ENCODE results near the gene RNASE12.
"Not testable (repeated sequence)": the region's sequence is repeated elsewhere in the genome, so short reads cannot be mapped to it uniquely, and the experiment has no call there.

Gene RNASE12

DNA sequence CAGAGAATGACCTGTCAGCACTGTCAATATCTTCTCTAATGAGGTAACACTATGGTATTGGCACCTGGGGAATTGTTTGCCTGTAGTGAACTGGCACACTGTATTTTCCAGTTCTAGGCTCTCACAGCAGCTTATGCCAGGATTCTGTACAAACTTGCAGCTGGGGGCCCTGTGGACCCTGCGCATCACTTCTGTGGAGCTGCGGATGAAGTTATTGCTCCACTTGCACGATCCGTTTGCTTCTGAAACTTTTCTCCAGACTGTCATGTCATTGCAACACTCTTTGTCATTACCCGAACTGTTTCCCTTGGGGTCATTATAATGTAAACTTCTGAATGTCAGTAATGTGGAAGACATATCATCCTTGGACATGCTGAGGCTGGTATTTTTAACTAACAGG is 7.3 kb downstream of the RNASE12 start:
- DNase-seq: no peak

DNA sequence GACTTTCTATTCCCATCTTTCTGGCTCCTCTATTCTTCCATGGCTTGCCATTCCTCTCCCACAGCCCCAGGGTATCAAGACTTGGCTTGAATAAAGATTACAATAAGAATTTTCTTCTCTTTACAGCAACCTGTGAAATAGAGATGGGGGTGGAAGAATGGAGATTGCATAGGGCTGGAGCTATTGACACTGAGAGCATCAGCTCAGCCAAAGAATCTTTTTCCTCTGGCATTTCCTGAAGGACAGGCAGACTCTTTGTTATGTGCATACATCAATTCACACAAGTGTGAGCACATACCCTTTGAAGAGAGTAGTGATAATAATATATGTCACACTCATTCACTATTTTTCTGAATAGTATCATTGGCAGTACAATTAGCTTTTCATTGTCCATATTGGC is 8.0 kb downstream of the RNASE12 start:
- DNase-seq: no peak

DNA sequence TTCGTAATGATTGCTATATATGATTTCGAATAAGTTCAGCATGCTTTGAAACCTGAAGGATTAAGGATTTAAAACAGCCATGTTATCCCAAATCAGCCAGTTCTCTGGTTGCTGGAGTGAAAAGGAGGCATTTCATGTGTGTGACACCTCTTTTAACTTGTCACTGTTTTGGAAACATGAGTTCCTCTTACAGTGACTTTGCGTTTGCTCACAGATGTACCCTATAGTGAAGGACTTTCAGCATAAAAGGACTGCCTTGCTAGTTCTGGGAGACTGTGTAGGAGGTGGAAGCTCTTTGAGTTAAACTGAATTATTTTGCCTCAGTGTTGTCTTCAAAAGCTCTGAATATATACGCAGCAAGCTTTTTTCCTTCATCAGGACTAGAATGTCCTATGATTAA is 10.9 kb downstream of the RNASE12 start:
- no peak for DNase-seq

DNA sequence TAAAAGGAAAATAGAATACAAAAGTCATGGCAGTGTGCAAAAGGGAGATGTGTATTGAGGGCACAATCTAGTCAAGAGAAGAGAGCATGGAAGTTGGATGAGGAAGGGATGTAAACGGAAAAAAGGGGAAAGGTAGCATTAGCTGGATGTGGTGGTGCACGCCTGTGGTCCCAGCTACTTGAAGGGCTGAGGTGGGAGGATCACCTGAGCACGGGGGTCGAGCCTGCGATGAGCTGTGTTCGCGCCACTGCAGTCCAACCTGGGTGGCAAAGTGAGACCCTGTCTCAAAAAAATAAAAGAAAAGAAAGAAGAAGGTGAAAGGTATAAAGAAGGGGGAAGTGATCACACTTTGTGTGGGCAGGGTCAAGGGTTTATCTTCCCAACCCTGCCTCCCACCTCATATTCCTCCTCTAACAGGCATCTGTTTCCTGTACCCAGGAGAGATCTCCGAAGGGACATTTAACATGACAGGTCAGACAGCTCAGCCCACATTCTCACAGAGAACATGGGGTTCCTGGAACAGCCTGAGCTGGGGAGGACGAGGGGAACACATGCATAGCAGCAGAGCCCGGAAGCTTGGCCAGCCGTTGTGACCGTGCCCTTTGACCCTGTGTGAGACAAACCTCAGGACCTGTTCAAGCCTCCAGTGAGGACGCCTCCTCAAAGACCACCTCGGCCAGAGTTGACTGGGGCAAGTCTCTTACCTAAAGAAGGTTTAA is 12.2 kb downstream of the RNASE12 start:
- no peak for DNase-seq

DNA sequence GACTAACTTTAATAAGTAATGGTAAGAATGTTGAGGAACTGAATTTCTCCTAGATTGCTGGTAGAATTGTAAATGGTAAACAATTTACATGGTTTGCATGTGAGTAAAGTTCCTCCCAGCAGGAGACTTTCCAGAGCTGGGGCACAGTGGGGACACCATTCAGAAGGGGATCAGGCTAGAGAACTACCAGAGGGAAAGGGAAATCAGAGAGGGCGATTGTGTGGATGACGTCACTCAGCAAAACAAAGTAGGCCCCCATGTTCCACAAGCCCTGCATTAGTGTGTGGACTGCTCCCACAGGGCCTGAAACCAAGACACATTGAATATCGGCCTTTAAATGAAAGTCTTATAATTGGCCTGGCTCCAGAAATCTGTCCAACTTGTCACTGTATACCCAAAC is 12.9 kb downstream of the RNASE12 start:
- DNase-seq: no peak

DNA sequence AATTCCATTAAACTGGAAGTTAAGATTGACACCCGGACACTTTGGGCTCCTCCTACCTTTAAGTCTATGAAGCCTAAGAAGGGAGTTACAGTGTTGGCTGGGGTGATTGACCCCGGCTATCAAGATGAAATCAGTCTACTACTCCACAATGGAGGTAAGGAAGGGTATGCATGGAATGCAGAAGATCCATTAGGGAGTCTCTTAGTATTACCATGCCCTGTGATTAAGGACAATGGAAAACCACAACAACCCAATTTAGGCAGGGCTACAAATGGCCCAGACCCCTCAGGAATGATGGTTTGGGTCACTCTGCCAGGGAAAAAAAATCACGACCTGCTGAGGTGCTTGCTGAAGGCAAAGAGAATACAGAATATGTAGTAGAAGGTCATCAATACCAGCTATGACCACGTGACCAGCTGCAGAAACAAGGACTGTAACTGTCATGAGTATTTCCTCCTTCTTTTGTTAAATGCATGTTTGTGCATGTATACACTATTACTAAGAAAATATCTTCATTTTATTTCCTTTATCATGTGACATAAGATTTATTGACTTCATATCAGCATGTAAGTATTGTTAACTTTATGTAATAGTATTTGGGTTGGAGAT is 18.7 kb downstream of the RNASE12 start:
- DNase-seq: not testable (repeated sequence)

DNA sequence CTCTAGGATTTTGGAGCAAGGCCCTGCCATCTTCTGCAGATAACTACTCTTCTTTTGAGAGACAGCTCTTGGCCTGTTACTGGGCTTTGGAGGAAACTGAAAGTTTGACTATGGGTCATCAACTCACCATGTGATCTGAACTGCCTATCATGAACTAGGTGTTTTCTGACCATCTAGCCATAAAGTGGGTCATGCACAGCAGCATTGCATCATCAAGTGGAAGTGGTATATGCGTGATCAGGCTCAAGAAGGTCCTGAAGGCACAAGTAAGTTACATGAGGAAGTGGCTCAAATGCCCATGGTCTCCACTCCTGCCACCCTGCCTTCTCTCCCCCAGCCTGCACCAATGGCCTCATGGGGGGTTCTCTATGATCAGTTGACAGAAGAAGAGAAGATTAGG is 20.5 kb downstream of the RNASE12 start:
- not testable (repeated sequence) for DNase-seq

DNA sequence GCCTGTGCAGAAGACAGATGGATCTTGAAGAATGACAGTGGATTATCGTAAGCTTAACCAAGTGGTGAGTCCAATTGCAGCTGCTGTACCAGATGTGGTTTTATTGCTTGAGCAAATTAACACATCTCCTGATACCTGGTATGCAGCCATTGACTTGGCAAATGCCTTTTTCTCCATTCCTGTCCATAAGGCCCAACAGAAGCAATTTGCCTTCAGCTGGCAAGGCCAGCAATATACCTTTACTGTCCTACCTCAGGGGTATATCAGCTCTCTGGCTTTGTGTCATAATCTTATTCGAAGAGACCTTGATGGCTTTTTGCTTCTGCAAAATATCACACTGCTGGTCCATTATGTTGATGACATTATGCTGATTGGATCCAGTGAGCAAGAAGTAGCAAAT is 21.3 kb downstream of the RNASE12 start:
- not testable (repeated sequence) for DNase-seq

DNA sequence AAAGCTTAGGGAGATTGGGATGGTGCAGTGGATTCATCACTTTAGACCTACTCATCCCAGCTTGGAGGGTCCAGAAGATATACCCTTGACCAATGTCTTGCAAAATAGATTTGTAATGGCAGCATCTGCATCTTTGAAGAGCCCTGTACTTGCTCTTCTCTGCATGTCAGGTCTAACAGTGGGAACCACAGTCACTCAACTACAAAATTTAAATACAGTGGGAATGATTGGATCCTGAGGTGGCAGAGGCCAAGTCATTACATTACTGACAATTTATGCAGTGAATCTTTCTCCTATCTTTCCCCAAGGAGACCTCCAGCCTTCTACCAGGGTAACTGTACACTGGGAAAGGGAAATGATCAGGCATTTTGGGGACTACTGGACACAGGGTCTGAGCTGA is 22.1 kb downstream of the RNASE12 start:
- DNase-seq: no peak

DNA sequence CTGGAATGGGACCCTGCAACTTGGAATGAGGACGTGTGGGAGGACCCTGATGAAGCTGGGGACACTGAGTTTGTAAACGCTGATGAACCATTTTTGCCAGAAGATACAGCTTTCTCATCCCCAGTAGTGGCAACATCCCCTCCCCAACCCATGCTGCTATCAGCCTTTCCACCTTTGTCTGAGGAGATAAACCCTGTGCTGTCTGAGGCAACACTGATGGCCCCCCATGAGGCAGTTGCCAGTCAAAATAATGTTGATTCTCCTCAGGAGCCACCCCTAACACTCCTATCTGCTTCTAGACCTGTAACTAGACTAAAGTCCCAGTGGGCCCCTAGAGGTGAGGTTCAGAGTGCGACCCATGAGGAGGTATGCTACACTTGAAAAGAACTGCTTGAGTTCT is 22.8 kb downstream of the RNASE12 start:
- DNase-seq: no peak

DNA sequence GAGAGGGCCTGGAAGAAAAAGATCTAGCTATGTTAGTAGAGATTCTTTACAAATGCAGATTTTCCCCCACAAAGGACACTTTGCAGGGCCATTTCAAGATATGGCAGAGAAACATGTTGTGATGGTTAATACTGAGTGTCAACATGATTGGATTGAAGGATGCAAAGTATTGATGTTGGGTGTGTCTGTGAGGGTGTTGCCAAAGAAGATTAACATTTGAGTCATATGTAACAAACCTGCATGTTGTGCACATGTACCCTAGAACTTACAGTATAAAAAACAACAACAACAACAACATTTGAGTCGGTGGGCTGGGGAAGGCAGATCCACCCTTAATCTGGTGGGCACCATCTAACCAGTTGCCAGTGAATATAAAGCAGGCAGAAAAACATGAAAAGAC is 24.0 kb downstream of the RNASE12 start:
- DNase-seq: not testable (repeated sequence)

DNA sequence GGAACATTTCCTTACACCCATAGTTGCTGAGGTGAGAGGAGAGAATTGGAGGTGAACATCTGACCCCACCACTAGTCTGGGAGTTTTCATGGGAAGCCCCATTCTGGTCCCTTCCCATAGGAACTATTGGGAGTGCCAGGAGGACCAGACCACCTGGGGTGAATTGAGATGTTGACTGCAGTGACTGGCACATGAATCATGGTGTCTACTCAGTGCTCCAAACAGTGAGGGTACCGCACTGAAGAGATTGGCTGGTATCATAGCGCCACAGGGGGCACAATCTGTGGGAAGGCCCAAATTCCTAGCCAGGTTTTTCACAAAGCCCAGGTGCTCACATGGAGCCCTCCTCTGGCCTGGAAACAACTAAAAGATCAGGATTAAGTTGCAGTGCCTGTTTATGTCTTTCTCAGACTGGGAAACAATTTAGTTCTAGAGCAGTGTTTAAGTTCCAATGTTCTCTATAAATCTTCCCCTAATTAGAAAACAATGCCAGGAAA is 26.6 kb downstream of the RNASE12 start:
- DNase-seq: no peak

DNA sequence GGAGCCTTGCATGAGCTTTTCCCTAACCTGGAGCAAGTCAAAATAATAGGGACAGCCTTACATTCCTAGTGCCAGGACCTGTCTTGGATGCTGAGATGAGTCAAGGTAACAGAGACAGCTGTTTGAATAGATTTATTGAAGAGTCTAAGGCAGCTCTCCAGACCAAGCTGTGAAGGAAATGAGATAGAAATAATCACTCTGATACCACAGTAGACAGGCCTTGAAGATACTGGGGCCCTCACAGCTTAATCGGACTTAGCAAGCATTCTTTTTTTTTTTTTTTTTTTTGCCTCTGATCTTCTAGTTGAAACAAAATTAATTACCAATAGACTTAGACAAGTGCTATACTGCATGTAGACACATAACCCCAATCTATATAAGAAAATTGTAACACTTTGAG is 27.2 kb downstream of the RNASE12 start:
- no peak for DNase-seq

DNA sequence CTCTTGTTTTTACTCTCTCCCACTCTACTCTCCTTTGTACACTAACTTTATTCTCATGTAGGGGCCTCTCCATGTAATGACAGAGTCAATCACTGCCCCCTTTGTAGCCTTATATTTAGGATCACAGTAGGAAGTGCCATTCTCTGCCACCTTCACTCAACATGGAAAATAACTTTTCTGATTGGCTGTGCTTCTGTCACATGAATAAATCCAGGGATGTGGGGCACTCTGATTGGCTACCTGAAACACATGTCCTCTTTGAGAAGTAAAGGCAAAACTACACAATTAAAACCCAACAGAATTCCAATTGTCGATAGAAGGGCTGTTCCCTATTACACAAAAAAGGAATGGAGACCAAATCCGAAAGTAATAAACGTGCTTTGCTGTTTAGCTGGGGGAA is 30.2 kb downstream of the RNASE12 start, which contains the start of gene RNASE9:
TSS of gene RNASE9 (minus strand) at position 87 of the 400 bp plus-strand sequence.
- no peak for DNase-seq

DNA sequence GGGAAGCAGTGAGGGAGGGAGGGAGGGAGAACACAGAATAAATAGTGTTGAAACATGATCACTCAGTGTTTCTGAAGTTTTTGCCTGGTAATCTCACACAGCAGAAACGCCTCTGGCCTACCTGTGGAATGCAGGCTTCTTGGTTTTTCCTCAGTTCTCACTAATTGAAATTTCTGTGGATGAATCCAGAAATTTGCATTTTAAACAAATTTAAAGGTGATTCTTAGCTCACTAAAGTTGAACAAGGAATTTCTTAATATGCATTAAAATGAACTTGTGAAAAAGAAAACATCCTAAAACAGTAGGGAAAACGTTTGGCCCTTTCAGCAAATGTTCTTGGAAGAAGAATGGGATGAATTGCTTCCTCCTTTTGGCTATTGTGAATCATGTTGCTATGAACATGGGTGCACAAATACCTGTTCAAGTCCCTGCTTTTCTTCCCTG is 31.7 kb downstream of the RNASE12 start:
- DNase-seq: no peak

DNA sequence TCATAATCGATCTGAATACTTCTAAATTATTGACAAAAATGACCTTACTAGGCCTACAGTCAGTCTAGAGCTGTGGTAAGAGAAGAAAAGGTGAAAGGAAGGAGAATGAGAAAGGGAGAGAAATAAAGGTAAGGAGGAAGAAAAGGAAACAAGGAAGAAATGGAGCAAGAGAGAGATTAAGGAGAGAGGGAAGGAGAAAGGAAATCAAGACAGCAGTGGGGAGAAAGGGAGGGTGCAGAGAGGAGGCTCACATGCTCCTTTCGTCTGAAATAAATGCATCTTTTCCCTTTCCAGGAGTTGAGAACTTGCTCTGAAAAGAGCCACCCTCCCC is 34.0 kb downstream of the RNASE12 start:
- no peak for DNase-seq

DNA sequence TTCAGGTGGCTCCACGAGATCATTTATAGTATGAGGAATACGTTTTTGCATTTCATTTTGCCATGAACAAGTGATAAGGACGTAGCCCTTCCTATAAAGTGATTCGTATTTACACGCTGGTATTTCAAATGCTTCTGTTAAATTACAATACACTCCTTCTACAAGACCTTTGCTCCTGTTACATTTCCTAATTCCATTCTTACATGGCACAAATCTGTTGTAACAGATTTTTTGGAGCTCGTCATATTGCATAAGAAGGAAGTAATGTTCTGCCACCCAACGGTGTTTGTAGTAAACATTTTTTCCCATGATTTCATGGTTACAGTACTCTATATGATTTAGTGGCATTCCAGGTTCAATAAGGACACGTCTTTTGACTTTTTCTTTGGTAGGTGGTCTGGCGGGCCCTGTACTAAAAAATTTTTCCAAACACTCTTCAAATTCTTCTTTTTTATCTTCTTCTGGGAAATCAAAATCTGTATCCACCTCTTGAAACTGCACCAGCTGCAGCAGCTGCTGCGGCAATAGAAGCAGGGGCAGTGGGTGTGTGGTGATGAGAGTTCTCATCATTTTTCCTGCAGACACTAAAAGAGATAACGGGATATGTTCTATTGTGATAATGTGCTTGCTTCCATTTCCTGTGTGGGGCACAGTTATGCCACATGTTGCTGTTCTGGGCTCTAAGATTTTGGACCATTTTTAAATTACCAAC is 34.5 kb downstream of the RNASE12 start:
- no peak for DNase-seq

DNA sequence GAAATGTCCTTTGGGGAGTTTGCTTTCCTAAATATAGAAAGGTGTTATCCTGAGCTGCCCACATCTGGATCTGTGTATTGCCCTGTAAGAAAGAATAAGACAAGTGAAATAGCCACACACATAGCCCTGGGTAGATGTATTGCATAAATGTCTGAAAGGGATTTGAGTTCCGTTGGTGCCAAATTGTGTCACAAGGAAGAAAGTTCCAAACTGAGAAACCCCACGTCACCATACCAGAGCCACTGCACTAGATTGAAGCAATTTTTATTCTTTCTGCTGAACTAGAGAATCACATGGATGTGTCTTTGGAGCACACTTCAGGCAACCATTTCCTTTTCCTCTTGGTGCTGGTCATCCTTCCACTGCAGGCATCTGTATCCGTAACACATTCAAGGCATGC is 35.3 kb downstream of the RNASE12 start:
- DNase-seq: no peak

DNA sequence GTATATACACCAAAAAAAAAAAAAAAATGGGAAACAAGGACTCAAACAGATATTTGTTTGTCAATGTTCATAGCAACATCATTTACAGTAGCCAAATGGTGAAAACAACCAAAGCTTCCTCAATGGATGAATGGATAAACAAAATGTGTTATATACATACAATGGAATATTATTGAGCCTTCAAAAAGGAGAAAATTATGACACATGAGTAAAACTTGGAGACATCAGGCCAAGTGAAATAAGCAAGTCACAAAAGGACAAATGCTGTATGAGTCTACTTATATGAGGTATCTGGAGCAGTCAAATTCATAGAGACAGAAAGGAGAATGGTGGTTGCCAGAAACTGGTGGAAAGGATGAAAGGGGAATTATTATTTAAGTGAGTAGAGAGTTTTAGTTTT is 38.2 kb downstream of the RNASE12 start:
- DNase-seq: no peak

DNA sequence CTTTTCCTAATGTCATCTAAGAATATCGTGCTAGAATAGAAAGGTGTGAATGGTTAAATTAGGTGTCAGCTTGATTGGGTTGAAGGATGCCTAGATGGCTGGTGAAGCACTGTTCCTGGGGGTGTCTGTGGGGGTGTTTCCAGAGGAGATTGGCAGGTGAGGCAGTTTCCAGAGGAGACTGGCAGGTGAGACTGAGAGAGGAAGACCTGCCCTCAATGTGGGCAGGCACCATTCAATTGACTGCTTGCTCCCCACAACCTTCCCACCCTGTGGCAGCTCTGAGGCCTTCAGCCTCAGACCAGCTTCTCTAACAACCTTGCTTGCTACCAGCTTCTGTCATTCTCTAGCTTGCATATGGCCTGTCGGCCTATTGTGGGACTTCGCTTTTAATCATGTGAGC is 39.6 kb downstream of the RNASE12 start:
- peak in 1 of 58 donors; percentile 0 for DNase-seq

DNA sequence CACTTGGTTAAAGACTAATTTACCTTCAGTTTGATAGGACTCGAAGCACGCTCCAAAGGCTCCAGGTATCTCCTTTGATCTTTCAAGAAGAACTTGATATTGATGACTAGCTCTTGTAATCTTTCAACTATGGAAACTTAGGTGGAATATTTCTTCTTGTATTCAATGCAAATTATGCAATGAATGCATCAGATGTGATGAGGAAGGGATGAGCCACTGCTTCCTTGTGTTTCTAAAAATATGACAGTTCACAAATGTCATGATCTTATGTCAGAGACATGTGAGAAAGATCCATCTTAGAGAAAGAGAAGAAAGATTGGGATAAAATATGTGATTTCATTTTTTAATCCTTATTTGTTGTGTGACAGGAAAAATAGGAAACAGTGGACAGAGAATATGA is 40.2 kb downstream of the RNASE12 start:
- DNase-seq: no peak

DNA sequence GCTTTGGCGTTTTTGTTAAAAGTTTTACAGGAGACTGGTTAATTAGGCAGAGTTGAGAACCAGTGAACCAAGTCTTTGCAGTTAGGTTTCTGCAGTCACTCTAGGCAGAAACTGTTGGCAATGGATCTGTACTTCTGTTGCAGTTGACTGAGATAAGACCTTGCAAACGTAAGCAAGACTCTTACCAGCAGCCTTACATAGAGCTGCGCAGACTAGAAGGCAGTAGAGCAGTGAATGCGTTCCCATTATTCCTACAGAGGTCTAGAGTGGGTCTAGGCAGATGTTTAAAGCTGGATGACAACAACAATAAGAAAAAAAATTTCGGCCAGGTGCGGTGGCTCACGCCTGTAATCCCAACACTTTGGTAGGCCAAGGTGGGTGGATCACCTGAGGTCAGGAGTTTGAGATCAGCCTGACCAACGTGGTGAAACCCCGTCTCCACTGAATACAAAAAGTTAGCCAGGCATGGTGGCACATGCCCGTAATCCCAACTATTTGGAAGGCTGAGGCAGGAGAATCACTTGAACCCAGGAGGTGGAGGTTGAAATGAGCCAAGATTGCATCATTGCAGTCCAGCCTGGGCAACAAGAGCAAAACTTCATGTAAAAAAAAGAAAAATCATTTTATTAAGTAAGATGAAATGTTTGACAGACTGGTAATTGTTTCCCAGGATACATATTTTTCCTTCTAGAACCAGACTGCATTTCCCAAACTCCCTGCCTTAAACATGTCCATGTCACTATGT is 42.6 kb downstream of the RNASE12 start:
- DNase-seq: no peak
